Neural cell (in vitro differentiated cells): ENCODE measurements around the gene FIGLA. TPM values are rescaled to one million over a fixed set of nuclear protein-coding genes. Genes with fewer than 3 reads are reported as not detected.

ENCODE experiments used
- H2AFZ ChIP-seq: fragments of 200-600, 300-800 bp; sonication (generic), shearing (Covaris generic); 2 replicates; pipeline ENCODE4 v1.6.0; 2014; ENCODE audit warnings: low read depth, mild to moderate bottlenecking, antibody characterized with exemption, low read length, moderate library complexity
- H3F3A ChIP-seq: fragments of 200-600 bp; shearing (Covaris generic); 2 replicates; pipeline ENCODE4 v1.6.1; 2016; ENCODE audit warnings: mild to moderate bottlenecking, moderate library complexity, mixed read lengths, antibody characterized with exemption, low read length; ENCODE audit not compliant: insufficient read depth, poor library complexity, severe bottlenecking
- H3K27ac ChIP-seq: fragments of 200-600, 300-800 bp; sonication (generic), shearing (Covaris generic); 2 replicates; pipeline ENCODE4 v1.5.1; 2014; ENCODE audit warnings: mild to moderate bottlenecking, low read length, moderate library complexity
- H3K27me3 ChIP-seq: fragments of 300-800, 200-600 bp; sonication (generic), shearing (Covaris generic); 2 replicates; pipeline ENCODE4 v1.6.0; 2014; ENCODE audit warnings: mild to moderate bottlenecking, low read depth, low read length, moderate library complexity; ENCODE audit not compliant: insufficient read depth
- H3K36me3 ChIP-seq: fragments of 300-800, 200-600 bp; sonication (generic), shearing (Covaris generic); 2 replicates; pipeline ENCODE4 v1.5.1; 2014; ENCODE audit warnings: mild to moderate bottlenecking, antibody characterized with exemption, low read length, moderate library complexity; ENCODE audit not compliant: insufficient read depth
- H3K4me2 ChIP-seq: fragments of 300-800, 200-600 bp; sonication (generic), shearing (Covaris generic); 2 replicates; pipeline ENCODE4 v1.6.0; 2014; ENCODE audit warnings: mild to moderate bottlenecking, low read length
- H3K4me3 ChIP-seq: fragments of 300-800, 200-600 bp; sonication (generic), shearing (Covaris generic); 2 replicates; pipeline ENCODE4 v1.5.1; 2014; ENCODE audit warnings: mild to moderate bottlenecking, low read length, moderate library complexity
- H3K79me2 ChIP-seq: fragments of 200-600 bp; shearing (Covaris generic); replicated peaks from 2 replicates; pipeline ENCODE4 v1.6.0; 2014; ENCODE audit warnings: mild to moderate bottlenecking, low read length, moderate library complexity; ENCODE audit not compliant: insufficient read depth
- H3K9ac ChIP-seq: fragments of 300-800, 200-600 bp; sonication (generic), shearing (Covaris generic); 2 replicates; pipeline ENCODE4 v1.6.1; 2016; ENCODE audit warnings: mild to moderate bottlenecking, low read length, mixed read lengths
- H3K9me2 ChIP-seq: fragments of 200-600 bp; shearing (Covaris generic); 2 replicates; pipeline ENCODE4 v1.6.1; 2016; ENCODE audit warnings: mild to moderate bottlenecking, low read length, mixed read lengths; ENCODE audit not compliant: insufficient read depth
- H3K9me3 ChIP-seq: fragments of 200-600, 300-800 bp; sonication (generic), shearing (Covaris generic); 2 replicates; pipeline ENCODE4 v1.6.1; 2016; ENCODE audit warnings: mild to moderate bottlenecking, mixed run types, low read length, moderate library complexity, mixed read lengths
- H4K20me1 ChIP-seq: fragments of 200-600 bp; shearing (Covaris generic); 2 replicates; pipeline ENCODE4 v1.6.1; 2016; ENCODE audit warnings: mild to moderate bottlenecking, mixed run types; ENCODE audit not compliant: insufficient read depth
- CTCF ChIP-seq: fragments of 450-650 bp; IDR thresholded peaks from 2 replicates; pipeline ENCODE4 v1.5.1; 2014; ENCODE audit warnings: antibody characterized with exemption, mild to moderate bottlenecking, moderate library complexity; ENCODE audit not compliant: poor library complexity, severe bottlenecking
- EP300 ChIP-seq: fragments of 450-650 bp; conservative IDR thresholded peaks from 2 replicates; pipeline ENCODE4 v1.6.1; 2014; ENCODE audit warnings: antibody characterized with exemption, mild to moderate bottlenecking, moderate library complexity; ENCODE audit not compliant: poor library complexity, severe bottlenecking
- EZH2 ChIP-seq: fragments of 200-600, 300-800 bp; shearing (Covaris generic), sonication (generic); IDR thresholded peaks from 2 replicates; pipeline ENCODE4 v1.6.1; 2014; ENCODE audit warnings: antibody characterized with exemption, low read length, borderline replicate concordance, mild to moderate bottlenecking; ENCODE audit not compliant: insufficient read depth, poor library complexity, severe bottlenecking
- MXI1 ChIP-seq: fragments of 450-650 bp; conservative IDR thresholded peaks from 2 replicates; pipeline ENCODE4 v1.6.1; 2014; ENCODE audit warnings: antibody characterized with exemption, mild to moderate bottlenecking; ENCODE audit not compliant: poor library complexity, severe bottlenecking
- POLR2AphosphoS5 ChIP-seq: IDR thresholded peaks from 2 replicates; pipeline ENCODE4 v1.6.1; 2012
- RAD21 ChIP-seq: fragments of 450-650 bp; conservative IDR thresholded peaks from 2 replicates; pipeline ENCODE4 v1.6.1; 2014; ENCODE audit warnings: antibody characterized with exemption, mild to moderate bottlenecking, moderate library complexity
- REST ChIP-seq: IDR thresholded peaks from 2 replicates; pipeline ENCODE4 v1.6.1; 2012; ENCODE audit warnings: borderline replicate concordance
- SMC3 ChIP-seq: fragments of 450-650 bp; conservative IDR thresholded peaks from 2 replicates; pipeline ENCODE4 v1.6.1; 2014; ENCODE audit warnings: antibody characterized with exemption, mild to moderate bottlenecking, moderate library complexity; ENCODE audit not compliant: poor library complexity
- TAF1 ChIP-seq: IDR thresholded peaks from 2 replicates; pipeline ENCODE4 v1.6.1; 2012; ENCODE audit warnings: low read depth
- polyA plus RNA-seq: library from polyadenylated mRNA; depleted of rRNA; stranded (reverse); fragments of >200 nt; gene quantifications from 2 replicates; pipeline ENCODE4 v1.2.3, GENCODE V29; 2014

The FIGLA gene
- polyA plus RNA-seq, 1 donor from 2014 or later: not detected

GRCh38 chr2:70753902-70754301 is 36.5 kb downstream of the FIGLA start:
- Histone ChIP-seq H3K27ac (no peak overlapping the region), H4K20me1 (no peaks in the 10 kb centered on the region), H3K36me3 (no peaks in the 10 kb centered on the region), H3F3A (no peaks in the 10 kb centered on the region), H3K9ac (no peak overlapping the region), H3K4me3 (no peak overlapping the region), H3K79me2 (peaks cover 71% of the 10 kb centered on the region), H3K9me3 (no peaks in the 10 kb centered on the region), H2AFZ (no peak overlapping the region), H3K27me3 (no peaks in the 10 kb centered on the region), H3K9me2 (no peaks in the 10 kb centered on the region), H3K4me2 (no peak overlapping the region)
- TF ChIP-seq RAD21 (no peak), EZH2 (no peak), TAF1 (no peak), POLR2AphosphoS5 (no peak), MXI1 (no peak)

- H3K79me2 ChIP-seq: peaks cover 75% of the 10 kb centered on the region
- H2AFZ ChIP-seq: no peak overlapping the region
- no peak overlapping the region for H3K4me3 ChIP-seq
- no peak overlapping the region for H3K27ac ChIP-seq
- H3K9ac ChIP-seq: no peak overlapping the region
- no peaks in the 10 kb centered on the region for H3K9me2 ChIP-seq
- no peaks in the 10 kb centered on the region for H3K27me3 ChIP-seq
- H3K9me3 ChIP-seq: no peaks in the 10 kb centered on the region
- no peak overlapping the region for H3K4me2 ChIP-seq
- no peaks in the 10 kb centered on the region for H4K20me1 ChIP-seq
- H3K36me3 ChIP-seq: no peaks in the 10 kb centered on the region
- TF ChIP-seq POLR2AphosphoS5 (no peak), CTCF (no peak), MXI1 (no peak), RAD21 (no peak), REST (no peak), EP300 (no peak), TAF1 (no peak), SMC3 (no peak), EZH2 (no peak)
- no peaks in the 10 kb centered on the region for H3F3A ChIP-seq
Observed at GRCh38 chr2:70753031-70753430, 37.4 kb downstream of the FIGLA start.

- no peaks in the 10 kb centered on the region for H3F3A ChIP-seq
- TF ChIP-seq POLR2AphosphoS5: no peak
- no peak for TF ChIP-seq SMC3
- no peak for TF ChIP-seq TAF1
- no peak for TF ChIP-seq EZH2
- no peak for TF ChIP-seq EP300
- TF ChIP-seq CTCF: no peak
- TF ChIP-seq MXI1: no peak
- TF ChIP-seq REST: no peak
- no peak for TF ChIP-seq RAD21
- no peak overlapping the region for H3K9ac ChIP-seq
- no peaks in the 10 kb centered on the region for H3K9me3 ChIP-seq
- H3K36me3 ChIP-seq: no peaks in the 10 kb centered on the region
- no peaks in the 10 kb centered on the region for H3K27me3 ChIP-seq
- peaks cover 75% of the 10 kb centered on the region for H3K79me2 ChIP-seq
- no peak overlapping the region for H3K4me3 ChIP-seq
- no peak overlapping the region for H3K27ac ChIP-seq
- H2AFZ ChIP-seq: no peak overlapping the region
- H4K20me1 ChIP-seq: no peaks in the 10 kb centered on the region
- H3K9me2 ChIP-seq: no peaks in the 10 kb centered on the region
- no peak overlapping the region for H3K4me2 ChIP-seq
Observed at GRCh38 chr2:70752396-70752795, 38.0 kb downstream of the FIGLA start.
